HEK293 (cell line): ENCODE data around the gene NPHP4.

ENCODE experiments used
- HOXA7 ChIP-seq: sonication (generic); formaldehyde crosslinking; IDR thresholded peaks from 2 replicates; pipeline ENCODE4 v1.8.1; 2022; ENCODE audit warnings: missing genetic modification reagents, borderline replicate concordance
- SALL2 ChIP-seq: fragments of 450-650 bp; formaldehyde crosslinking; IDR thresholded peaks from 2 replicates; pipeline ENCODE4 v1.5.0; 2017; ENCODE audit warnings: missing biosample characterization, mild to moderate bottlenecking, missing genetic modification characterization, borderline replicate concordance
- SP2 ChIP-seq: fragments of 450-650 bp; formaldehyde crosslinking; IDR thresholded peaks from 2 replicates; pipeline ENCODE4 v1.5.1; 2016; ENCODE audit warnings: missing biosample characterization, missing genetic modification characterization
- ZBTB20 ChIP-seq: fragments of 450-650 bp; formaldehyde crosslinking; IDR thresholded peaks from 2 replicates; pipeline ENCODE4 v1.5.1; 2016; ENCODE audit warnings: missing biosample characterization, missing genetic modification characterization
- ZBTB26 ChIP-seq: fragments of 450-650 bp; formaldehyde crosslinking; optimal IDR thresholded peaks from 2 replicates; pipeline ENCODE3; 2016; ENCODE audit warnings: missing biosample characterization, mild to moderate bottlenecking, missing genetic modification characterization
- ZNF114 ChIP-seq: fragments of 450-650 bp; formaldehyde crosslinking; IDR thresholded peaks from 2 replicates; pipeline ENCODE4 v1.5.0; 2017; ENCODE audit warnings: missing biosample characterization, missing genetic modification characterization
- ZNF132 ChIP-seq: fragments of 450-650 bp; formaldehyde crosslinking; IDR thresholded peaks from 2 replicates; pipeline ENCODE4 v1.5.1; 2017; ENCODE audit warnings: missing biosample characterization, missing genetic modification characterization, borderline replicate concordance
- ZNF292 ChIP-seq: fragments of 450-650 bp; formaldehyde crosslinking; IDR thresholded peaks from 2 replicates; pipeline ENCODE4 v1.5.1; 2016; ENCODE audit warnings: low read depth, missing biosample characterization, missing genetic modification characterization, borderline replicate concordance
- TF ChIP-seq, protein P1 (sequence below): fragments of 450-650 bp; formaldehyde crosslinking; IDR thresholded peaks from 2 replicates; pipeline ENCODE4 v1.5.1; 2016; ENCODE audit warnings: missing biosample characterization, missing genetic modification characterization
- TF ChIP-seq, protein P2 (sequence below): fragments of 450-650 bp; formaldehyde crosslinking; IDR thresholded peaks from 2 replicates; pipeline ENCODE4 v1.5.1; 2016; ENCODE audit warnings: missing biosample characterization, missing genetic modification characterization

DNA sequence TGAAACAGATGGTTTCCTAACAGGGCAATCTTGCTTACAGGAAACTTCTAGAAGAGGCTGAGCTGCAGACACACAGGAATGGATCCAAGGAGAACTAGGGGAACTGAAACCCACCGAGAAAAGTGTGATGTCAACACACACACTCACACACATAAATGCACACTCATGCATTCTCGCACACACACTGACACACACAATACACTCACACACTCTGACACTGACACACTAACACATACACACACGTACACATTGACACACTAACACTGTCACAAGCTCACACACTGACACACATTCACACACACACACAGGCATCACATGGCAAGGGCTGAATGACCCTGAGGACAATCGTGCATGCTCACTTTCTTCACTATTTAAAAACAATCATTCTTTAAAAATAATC lies 142.7 kb downstream of the NPHP4 start:
- TF ChIP-seq HOXA7 (CRISPR knock-in tag) (no peak), SALL2 (no peak), ZNF114 (tag by site-specific recombination) (no peak), ZNF292 (tag by site-specific recombination) (no peak), SP2 (no peak), ZBTB20 (no peak), ZNF132 (tag by site-specific recombination) (no peak), ZBTB26 (no peak)
- TF ChIP-seq, protein P1, sequence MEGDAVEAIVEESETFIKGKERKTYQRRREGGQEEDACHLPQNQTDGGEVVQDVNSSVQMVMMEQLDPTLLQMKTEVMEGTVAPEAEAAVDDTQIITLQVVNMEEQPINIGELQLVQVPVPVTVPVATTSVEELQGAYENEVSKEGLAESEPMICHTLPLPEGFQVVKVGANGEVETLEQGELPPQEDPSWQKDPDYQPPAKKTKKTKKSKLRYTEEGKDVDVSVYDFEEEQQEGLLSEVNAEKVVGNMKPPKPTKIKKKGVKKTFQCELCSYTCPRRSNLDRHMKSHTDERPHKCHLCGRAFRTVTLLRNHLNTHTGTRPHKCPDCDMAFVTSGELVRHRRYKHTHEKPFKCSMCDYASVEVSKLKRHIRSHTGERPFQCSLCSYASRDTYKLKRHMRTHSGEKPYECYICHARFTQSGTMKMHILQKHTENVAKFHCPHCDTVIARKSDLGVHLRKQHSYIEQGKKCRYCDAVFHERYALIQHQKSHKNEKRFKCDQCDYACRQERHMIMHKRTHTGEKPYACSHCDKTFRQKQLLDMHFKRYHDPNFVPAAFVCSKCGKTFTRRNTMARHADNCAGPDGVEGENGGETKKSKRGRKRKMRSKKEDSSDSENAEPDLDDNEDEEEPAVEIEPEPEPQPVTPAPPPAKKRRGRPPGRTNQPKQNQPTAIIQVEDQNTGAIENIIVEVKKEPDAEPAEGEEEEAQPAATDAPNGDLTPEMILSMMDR (tag by site-specific recombination), result no peak
- TF ChIP-seq, protein P2, sequence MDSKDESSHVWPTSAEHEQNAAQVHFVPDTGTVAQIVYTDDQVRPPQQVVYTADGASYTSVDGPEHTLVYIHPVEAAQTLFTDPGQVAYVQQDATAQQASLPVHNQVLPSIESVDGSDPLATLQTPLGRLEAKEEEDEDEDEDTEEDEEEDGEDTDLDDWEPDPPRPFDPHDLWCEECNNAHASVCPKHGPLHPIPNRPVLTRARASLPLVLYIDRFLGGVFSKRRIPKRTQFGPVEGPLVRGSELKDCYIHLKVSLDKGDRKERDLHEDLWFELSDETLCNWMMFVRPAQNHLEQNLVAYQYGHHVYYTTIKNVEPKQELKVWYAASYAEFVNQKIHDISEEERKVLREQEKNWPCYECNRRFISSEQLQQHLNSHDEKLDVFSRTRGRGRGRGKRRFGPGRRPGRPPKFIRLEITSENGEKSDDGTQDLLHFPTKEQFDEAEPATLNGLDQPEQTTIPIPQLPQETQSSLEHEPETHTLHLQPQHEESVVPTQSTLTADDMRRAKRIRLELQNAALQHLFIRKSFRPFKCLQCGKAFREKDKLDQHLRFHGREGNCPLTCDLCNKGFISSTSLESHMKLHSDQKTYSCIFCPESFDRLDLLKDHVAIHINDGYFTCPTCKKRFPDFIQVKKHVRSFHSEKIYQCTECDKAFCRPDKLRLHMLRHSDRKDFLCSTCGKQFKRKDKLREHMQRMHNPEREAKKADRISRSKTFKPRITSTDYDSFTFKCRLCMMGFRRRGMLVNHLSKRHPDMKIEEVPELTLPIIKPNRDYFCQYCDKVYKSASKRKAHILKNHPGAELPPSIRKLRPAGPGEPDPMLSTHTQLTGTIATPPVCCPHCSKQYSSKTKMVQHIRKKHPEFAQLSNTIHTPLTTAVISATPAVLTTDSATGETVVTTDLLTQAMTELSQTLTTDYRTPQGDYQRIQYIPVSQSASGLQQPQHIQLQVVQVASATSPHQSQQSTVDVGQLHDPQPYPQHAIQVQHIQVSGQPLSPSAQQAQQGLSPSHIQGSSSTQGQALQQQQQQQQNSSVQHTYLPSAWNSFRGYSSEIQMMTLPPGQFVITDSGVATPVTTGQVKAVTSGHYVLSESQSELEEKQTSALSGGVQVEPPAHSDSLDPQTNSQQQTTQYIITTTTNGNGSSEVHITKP, result no peak
